ENCODE results near the gene MPND.
A peak's percentile ranks its signal among the peaks of the same experiment; 100 is the strongest.

MPND gene

DNA sequence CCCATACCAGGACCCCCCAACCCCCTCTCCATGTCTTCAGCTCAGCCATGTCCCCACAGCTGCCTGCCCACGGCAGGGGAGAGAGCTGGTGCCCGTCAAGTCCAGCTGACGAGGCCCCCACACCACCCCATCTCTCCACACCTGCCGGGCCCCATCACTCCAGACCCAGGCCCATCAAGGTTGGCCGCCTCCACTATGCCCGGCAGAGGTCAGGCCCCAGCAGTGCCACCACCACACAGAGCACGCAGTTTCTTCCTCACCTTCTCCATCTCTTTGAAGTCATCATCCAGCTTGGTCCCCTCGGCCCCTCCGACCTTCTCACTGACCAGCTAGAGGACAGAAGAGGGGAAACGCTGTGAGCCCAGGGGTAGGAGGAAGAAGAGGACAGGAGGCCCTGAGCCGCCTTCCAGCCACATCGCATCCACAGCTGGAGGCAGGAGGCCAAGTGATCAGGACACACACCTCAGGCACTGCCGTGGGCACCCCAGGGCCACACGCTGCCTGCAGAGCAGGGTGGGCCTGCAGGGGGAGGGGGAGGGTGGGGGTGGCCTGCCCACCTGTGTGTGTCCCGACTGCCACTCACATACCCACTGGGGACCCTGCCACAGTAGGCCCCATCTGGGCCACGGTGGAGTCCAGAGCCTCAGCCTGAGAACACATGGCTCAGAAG is 23.4 kb downstream of the MPND start:
- DNase-seq, result no peak

DNA sequence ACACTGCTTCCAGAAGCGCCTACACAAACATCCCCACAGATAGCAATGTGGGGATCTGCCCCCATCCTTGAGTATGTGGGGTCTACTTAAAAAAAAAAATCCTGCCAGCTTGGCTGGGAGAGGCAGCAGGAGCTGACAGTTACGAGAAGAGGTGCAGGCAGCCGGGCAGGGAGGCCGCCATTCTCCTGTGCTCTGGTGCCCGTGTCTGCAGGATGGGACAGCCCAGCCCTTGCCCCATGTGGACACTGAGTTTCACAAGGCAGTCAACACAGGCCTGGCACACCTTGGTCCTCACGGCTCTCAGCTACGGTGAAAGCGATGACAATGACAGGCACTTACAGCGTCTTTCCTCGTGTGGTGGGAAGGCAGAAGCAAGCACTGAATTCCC is 24.0 kb downstream of the MPND start:
- DNase-seq (no peak), ATAC-seq (no peak)

More for the DNA sequence above, 23.4 kb downstream of the MPND start:
- no peak for ATAC-seq

DNA sequence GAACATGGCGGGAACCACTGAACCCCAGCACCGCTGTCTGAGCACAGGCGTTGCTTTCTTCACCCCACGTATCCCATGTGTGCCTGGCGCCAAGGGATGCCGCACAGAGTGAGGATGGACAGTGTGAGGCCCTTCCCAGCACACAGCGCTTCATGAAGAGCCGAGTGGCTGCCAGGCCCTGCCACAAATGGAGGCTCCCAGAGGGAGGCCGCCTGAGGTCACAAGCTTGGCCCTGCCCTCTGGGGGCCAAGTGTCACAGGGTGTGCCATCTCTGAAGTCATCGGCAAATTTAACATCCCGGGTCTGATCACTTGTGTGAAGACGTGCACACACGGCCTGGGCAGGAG is 24.4 kb downstream of the MPND start:
- ATAC-seq (no peak), DNase-seq (no peak)

DNA sequence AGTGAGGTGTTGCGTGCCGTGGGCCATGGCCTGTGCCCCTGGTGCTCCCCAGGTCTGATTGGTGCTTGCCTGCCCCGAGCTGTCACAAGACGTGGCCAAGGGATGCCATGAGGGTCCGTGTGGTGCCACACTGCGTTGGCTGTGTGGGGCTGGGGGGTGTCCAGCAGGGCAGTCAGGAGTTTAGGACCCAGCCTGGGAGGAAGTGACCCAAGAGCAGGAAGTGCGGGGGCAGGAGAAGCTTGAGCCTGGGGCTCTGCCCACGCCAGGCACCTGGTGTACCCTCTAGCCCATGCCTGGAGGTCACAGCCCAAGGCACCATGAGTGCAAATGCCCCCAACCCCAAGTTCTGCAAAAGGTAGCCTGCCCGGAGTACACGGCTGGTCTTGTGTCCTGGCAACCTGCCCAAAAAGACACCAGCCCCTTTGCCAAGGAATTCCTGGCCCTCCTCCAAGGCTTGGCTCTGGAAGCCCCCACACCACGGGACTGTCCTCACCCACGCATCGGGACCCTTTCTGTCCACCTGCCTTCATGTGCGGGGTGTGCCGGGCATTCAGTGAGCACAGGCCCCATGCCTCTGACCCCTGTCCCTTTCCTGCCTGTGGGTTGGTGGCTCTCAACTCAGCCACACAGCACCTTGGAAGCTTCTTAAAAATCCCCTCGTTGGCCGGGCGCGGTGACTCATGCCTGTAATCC is 24.9 kb downstream of the MPND start:
- ATAC-seq, result no peak
- DNase-seq, result peak; percentile 33

DNA sequence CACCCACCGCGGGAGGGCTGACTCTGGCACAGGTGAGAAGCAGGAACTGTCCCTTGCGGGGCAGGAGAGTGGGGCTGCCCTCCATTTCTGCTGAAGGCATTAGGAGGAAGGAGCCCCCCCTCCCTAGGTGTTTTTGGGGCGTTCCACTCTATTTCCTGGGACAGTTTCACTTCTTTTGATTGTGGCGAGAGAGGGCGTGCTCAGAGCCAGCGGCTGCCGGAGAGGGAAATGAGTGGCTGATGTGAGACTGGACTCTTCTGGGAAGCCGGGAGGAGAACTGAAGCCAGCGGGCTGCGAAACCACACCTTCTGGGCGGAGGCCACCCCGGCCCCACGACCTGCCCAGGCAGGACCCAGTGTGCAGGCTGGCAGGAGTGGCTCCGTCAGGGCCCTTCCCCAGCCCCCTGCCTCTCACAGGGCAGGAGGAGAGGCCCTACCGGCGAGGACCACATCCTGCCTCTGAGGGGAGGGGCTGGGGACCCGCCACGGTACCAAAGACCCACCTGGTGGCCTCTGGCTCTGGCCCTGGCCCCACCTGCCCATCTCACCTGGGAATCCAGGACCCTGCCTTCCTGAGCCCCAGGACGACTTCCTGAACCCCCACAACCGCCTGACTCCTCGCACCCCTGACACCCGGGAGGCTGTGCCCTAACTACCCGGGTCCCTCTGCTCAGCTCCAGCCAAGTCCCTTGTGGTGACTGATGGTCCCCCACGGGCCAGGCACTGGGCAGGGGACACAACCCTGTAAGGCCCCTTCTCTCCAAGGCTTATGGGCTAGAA is 25.9 kb downstream of the MPND start:
- peak; percentile 75 for DNase-seq
- peak; percentile 65 for ATAC-seq

DNA sequence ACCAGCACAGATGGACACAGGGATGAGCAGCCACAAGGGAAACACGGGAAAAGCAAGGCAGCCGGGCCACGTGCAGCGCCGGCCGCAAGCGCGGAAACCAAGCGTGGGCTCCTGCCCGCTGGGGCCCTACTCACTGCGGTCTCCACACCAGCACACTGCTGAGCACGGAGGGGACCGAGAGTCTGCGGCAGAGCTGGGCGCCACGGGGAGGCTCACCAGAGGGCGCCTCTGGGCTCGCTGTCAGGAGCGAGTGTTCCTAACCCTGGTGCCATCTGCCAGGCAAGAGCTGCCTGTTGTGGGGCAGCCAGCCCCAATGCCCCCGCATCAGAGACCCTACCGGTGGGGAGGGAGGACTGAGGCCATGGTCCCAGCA is 26.5 kb downstream of the MPND start:
- peak; percentile 87 for DNase-seq
- peak; percentile 87 for ATAC-seq

DNA sequence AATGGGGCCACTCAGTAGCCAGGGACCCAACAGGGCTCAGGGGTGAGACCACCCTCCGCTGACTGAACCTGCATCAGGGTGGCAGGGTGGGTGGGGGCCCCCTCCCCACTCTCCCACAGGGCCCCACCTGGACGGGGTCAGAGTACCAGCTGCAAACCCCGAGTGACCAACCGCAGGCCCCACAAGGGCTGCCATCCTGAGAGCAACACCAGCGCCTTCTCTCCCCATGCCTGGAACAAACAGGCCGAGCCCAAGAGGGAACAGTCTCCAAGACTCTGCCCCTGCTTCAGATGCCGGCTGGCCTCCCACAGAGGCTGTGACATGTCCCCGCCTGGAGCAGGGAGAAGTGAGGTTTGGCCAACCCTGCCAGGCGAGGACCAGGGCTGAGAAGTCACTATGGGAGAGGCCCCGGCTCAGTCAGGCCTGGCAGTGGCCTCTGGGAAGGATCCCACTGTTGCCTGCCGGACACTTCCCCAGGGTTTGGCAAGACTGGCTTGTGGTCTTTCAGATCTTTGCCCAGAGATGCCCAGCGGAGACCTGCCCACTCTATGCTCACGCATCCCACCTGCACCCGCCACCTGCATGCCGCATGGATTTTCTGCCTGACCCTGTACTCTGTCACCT is 27.2 kb downstream of the MPND start:
- ATAC-seq, result no peak
- no peak for DNase-seq

DNA sequence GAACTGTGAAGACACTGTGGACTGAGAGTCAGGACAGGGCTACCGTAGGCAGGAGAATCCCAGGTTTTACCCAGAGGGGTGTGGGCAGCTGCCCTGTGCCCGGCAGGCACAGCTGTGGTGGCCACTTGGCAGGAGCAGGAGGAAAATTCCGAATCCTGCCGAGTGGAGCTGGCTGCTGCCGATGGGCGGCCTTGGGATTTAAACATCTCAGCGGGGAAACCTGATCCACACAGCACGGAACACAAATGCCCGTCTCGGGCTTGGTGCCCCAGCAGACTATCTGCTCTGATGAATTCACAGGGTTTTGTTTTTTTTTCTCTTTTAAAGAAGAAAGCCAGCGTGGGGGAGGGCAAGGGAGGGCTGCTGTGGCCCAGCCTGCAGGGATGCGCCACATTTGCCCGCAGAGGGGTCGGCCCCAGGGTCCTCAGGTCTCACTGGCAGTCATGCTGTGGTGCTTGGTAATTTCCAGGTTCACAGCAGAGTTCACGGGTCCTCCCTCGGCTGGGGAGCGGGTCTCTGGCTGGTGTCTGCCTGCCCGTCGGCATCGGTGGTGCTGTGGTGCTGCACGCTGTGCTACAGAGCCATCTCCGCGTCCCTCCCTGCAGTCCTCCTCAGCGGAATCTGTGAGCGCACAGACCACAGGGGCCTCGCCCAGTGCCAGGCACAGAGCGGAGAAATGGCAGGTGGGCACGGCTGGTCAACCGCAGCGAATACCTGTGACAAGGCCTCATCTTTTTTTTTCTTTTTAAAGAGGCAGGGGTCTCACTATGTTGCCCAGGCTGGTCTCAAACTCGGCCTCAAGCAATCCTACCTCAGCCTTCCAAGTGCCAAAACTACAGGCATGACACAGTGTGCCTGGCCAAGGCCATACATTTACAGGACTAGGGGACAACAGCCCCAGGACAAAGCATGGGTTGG is 28.1 kb downstream of the MPND start:
- DNase-seq (no peak), ATAC-seq (no peak)

DNA sequence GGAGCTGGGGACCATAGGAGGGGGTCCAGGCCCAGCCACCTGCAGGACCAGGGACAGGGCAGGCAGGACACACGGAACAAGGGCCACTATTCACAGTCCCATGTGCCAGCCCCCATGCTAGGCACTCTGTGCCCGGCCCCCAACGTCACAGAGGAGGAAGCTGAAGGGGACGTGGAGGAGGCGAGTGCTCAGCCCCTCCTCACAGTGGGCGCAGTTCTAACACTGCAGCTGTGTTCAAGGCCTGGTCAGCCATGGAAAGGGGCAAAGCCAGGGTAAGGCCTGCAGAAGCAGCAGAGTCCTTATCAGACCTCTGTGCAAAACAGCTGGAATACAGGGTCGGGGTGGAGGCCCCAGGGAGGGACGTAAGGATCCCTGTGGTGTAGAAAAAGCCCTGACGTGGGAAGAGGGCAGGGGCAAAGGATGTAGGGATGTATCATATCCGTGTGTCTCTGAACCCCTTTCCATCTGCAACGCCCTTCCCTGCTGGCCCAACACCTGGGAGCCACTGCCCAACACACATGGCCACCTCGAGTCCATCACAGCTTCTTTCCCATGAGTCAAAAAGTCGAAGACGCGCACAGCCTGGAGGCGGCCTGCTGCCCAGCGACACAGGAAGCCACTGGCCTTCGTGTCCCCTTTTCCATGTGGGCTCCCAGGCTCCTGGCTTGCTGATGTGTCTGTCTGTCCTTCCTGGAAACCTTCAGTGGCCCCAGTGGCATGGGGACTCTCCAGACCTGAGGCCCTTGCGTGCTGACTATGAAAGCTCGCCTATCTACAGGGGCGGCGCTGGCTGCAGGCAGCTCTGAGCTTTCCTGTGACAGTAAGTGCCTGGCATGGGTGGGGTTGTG is 29.0 kb downstream of the MPND start:
- no peak for ATAC-seq
- DNase-seq, result no peak

DNA sequence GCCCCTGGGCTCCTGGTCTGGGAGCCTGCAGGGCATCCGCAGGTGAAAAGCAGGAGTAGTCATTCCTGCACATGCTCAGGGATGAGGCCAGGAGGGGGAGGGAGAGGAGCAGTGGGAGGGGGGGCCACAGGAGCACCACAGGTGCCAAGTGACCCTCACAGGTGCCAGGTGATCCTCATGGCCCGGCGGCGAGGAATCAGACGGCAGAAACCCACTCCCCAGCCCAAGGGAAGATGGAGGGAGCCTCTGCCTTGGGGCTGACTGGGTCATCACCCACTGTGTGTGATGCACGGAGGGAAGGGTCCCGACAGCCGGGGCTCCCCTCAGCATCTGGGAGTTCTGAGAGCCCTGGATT is 29.6 kb downstream of the MPND start:
- ATAC-seq (no peak), DNase-seq (no peak)

DNA sequence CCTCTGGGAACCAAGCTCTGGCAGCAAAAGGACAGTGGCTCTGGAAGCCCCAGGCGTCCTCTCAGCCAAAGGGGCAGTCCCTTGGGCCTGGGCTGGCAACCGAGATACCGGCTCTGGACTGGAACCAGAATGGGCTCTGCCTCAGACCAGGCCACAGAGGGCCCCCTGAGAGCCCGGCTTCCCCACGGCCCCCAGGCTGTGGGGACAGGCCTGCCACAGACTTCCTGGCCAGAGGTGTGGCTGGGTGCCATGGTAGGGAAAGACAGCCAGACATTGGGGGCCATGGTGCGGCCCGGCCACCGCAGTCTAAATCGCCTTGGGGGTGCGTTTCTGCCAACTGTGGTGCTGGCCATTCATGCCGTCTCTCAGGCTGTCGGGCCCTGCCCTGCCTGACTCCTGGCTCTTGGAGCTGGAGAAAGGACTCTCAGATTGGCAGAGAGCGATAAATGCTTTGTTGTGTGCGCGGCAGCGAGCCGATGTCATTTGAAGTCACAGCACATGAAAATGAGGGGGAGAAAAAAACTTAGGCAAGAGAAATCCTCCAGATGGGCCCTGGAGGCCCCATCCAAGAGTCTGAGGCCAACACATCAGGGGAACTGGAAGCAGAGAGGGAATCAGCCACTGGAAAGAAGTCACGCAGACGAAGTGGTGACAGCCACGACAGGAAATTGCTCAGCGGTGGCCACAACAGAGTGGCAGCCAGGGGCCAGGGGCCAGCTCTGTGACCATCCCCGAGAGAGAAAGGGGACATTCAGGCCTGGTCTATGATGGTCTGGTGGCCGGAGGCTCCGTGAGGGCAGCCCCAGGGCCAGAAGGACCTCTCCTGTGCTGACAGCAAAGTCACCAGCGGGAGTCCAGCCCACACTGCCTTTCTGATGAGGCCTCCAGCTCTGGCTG is 30.5 kb downstream of the MPND start:
- no peak for ATAC-seq
- DNase-seq, result no peak

DNA sequence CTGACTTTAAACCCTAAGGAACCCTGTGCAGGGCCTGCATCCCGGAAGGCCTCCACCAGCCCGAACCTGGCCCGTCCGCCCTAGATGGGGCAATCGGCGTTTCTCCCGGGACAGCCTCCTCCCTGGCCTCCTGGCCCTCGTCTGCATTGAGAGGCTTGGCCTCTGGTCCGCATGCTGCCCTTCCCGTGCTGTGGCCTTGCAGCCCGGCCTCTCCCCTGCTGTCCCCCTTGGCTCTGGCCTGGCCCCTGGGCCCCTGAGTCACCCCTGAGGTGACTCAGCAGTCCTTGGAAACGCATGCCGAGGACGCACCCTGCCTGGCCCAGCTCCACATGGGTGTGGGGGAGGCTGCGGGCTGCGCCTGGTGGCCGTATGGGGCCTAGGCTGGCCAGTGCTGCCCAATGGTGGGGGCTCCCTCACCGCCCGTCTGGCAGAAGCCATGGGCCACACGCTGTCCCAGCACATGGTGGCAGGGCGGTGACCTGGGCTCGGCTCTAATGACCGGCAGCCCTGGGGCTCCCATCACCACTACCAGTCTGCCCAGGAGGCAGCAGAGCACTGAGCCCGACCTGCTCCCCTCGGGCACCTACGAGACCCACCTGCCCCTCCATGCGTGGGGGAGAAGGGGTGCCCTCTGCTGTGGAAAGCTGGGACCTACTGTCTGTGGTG is 31.3 kb downstream of the MPND start:
- ATAC-seq (no peak), DNase-seq (no peak)

DNA sequence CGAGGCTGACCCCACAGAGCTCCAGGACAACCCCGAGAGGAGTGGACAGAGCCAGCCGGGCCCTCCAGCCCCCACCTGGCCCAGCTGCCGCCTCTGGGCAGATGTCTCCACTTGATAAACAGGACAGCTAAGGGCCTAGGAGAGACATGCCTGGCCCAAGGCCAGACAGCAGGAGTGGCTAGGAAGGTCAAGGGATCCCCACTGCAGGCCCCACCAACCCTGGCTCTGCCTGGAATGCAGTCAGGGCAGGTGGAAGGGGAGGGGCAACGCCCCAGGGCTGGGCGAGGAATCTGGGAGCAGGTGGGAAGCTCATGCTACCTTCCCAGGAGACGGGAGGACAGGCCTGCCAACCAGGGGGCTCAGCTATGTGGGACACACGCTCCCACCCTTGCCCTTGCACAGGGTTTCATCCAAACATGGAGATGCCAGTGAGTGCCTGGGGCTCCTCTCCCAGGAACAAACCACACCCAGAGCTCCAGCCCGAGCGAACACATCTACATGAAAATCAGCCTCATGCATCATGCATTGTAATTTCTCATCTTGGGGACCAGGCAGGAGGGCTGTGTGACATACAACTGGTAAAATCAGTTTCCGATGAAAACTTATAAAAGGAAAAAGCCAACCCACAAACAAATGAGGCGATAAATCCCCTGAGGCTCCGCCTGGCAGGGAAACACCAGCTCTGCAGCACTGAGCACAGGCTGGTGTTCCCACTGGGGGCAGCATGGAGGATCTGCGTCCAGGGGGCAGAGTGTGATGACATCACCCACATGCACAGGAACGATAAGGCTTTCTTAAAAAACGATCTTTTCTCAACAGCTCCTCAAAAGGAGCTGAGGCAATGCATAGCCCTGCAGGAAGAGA is 32.0 kb downstream of the MPND start:
- no peak for ATAC-seq
- DNase-seq, result peak; percentile 27

DNA sequence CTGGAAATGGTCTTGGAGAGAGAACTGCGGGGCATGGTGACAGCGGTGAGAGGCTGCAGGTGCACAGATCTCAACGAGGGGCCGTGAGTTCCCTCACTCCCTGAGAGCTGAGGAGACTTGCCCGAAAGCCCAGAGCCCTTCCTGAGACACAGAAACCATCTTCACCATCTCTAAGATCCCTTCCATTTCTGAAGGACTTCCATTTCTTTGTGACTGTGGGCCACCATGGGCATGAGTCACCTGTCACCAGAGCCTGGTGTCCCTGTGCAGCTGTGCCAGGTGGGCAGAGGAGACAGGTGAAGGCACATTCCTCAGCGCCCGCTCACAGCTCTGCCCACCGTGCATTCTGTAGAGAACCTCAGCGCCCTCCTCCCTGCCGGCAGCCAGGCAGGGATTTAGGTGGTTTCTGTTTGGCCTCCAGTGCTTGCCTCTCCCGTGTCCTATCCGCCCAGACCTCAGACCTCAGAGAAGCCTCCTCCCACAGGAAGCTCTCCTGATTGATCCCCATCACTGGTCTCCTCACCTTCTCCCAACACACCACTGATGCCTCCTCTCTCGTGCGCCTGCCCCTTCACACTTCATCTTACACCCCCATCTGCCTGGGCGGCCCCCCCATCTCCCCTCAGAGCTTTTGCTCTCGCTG is 32.8 kb downstream of the MPND start:
- ATAC-seq, result no peak
- DNase-seq, result no peak

DNA sequence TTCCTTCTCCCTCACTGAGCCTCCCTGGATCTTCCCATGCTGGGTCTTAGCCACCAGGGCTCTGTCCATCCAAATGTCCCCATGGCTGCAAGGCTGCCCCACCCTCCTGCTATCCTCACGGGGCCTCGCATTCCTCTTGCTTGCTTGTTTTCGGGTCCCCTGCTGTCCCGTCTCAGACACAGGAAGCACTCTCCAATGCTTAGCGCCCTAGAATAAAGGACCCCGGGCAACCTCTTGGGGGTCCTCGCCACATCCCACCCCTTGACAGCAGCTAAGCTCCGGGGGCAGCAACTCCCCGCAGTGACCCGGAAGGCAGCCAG is 33.3 kb downstream of the MPND start:
- DNase-seq (no peak), ATAC-seq (no peak)

DNA sequence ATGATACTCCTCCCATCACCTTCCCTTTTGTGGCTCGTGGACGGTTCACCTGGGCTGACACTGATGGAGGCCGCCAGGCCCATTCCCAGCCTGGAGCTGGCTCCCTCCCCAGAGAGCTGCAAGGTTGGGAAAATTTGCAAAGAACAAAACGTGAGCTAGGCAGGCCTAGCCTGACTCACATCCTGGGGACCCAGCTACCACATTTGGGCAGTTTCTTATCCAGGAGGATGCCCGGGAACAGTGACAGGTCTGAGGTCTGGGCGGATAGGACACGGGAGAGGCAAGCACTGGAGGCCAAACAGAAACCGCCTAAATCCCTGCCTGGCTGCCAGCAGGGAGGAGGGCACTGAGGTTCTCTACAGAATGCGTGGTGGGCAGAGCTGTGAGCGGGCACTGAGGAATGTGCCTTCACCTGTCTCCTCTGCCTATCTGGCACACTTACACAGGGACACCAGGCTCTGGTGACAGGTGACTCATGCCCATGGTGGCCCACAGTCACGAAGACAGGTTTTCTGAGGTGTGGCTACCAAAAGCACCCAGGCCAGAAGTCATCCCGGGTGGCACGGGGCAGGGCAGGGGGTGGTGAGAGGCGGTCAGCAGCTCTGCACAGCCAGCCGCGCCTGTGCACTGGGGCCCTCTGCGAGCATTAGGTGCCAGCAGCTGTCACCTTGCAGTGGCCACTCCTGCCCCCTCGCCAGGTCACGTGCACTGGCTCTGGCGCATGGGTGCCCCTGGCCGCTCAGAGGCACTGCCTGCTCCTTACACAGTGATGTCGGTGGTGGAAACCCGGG is 33.8 kb downstream of the MPND start:
- ATAC-seq, result no peak
- no peak for DNase-seq

DNA sequence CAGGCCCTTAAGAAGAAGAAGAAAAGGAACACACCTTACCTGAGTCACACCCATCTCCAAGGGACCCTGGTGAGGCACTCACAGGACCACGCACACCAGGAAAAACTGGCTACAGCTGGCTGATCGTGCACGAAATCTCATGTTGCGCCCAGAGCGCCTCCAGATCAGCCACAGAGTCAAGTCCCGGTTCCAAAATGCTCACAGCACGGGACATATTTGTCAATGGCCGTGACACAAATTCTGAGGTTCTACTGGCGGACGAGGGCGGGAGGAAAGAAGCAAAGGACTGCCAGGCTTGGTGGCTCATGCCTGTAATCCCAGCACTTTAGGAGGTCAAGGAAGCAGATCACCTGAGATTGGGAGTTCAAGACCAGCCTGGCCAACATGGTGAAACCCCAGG is 35.5 kb downstream of the MPND start:
- DNase-seq (no peak), ATAC-seq (no peak)
